Inferior parietal cortex (tissue), 1 donor: ENCODE results near the gene PSG11.
"Not testable (repeated sequence)": the region's sequence is repeated elsewhere in the genome, so short reads cannot be mapped to it uniquely, and the experiment has no call there.

ENCODE experiments used
- DNase-seq: peaks from one replicate; pipeline ENCODE4 v3.0.0-alpha.2; 2016; ENCODE audit errors: extremely low spot score

PSG11 gene

GRCh38 chr19:43026369-43026768, at the start of gene PSG11:
Gene PSG11, minus strand, starts transcription at chr19:43026469. Its CDS starts 97 bp downstream, at chr19:43026372.
- not testable (repeated sequence) for DNase-seq

GRCh38 chr19:43062418-43062817, 36.1 kb upstream of the PSG11 start:
- not testable (repeated sequence) for DNase-seq

- not testable (repeated sequence) for DNase-seq
Measured at GRCh38 chr19:43061326-43061725, 35.1 kb upstream of the PSG11 start.

- not testable (repeated sequence) for DNase-seq
Measured at GRCh38 chr19:43060254-43060653, 34.0 kb upstream of the PSG11 start.

- not testable (repeated sequence) for DNase-seq
Measured at GRCh38 chr19:43059482-43059881, 33.2 kb upstream of the PSG11 start.

- DNase-seq: not testable (repeated sequence)
Measured at GRCh38 chr19:43058440-43058839, 32.2 kb upstream of the PSG11 start.

- DNase-seq: not testable (repeated sequence)
Measured at GRCh38 chr19:43047966-43048365, 21.7 kb upstream of the PSG11 start.

GRCh38 chr19:43046578-43046977, 20.3 kb upstream of the PSG11 start:
- not testable (repeated sequence) for DNase-seq

GRCh38 chr19:43043492-43044180, 17.4 kb upstream of the PSG11 start:
- not testable (repeated sequence) for DNase-seq

GRCh38 chr19:43031645-43032044, 5.4 kb upstream of the PSG11 start:
- not testable (repeated sequence) for DNase-seq

GRCh38 chr19:43028866-43029265, 2.6 kb upstream of the PSG11 start:
- no peak for DNase-seq

- not testable (repeated sequence) for DNase-seq
Measured at GRCh38 chr19:43027985-43028384, 1.7 kb upstream of the PSG11 start.

GRCh38 chr19:43027061-43027460, 792 bp upstream of the PSG11 start:
- not testable (repeated sequence) for DNase-seq

- not testable (repeated sequence) for DNase-seq
Measured at GRCh38 chr19:43022098-43022497, 4.2 kb downstream of the PSG11 start.

GRCh38 chr19:43021629-43022028, 4.6 kb downstream of the PSG11 start:
- DNase-seq: not testable (repeated sequence)

- DNase-seq: not testable (repeated sequence)
Measured at GRCh38 chr19:43019588-43019987, 6.7 kb downstream of the PSG11 start.

- DNase-seq: not testable (repeated sequence)
Measured at GRCh38 chr19:43005841-43006240, 20.4 kb downstream of the PSG11 start.

GRCh38 chr19:43004846-43005245, 21.4 kb downstream of the PSG11 start:
- DNase-seq: not testable (repeated sequence)

- not testable (repeated sequence) for DNase-seq
Measured at GRCh38 chr19:43003634-43004033, 22.6 kb downstream of the PSG11 start.

GRCh38 chr19:43002948-43003347, 23.3 kb downstream of the PSG11 start:
- not testable (repeated sequence) for DNase-seq

GRCh38 chr19:42996161-42996560, 30.1 kb downstream of the PSG11 start:
- DNase-seq: not testable (repeated sequence)

- DNase-seq: not testable (repeated sequence)
Measured at GRCh38 chr19:42992029-42992604, 34.2 kb downstream of the PSG11 start.

- DNase-seq: no peak
Measured at GRCh38 chr19:42989851-42990250, 36.4 kb downstream of the PSG11 start.
